Neural progenitor cell (in vitro differentiated cells): ENCODE results near the gene ARNT2. TPM values are rescaled to one million over a fixed set of nuclear protein-coding genes. Genes with fewer than 3 reads are reported as not detected.

Experiments
- DNase-seq: peaks from one replicate; pipeline ENCODE4 v3.0.0-alpha.2; 2016; ENCODE audit warnings: low spot score
- H2AFZ ChIP-seq: fragments of 200-600 bp; sonication (generic); replicated peaks from 2 replicates; pipeline ENCODE4 v1.6.1; 2016; ENCODE audit warnings: antibody characterized with exemption
- H3F3A ChIP-seq: fragments of 200-600 bp; sonication (generic); 2 replicates; pipeline ENCODE4 v1.6.1; 2016; ENCODE audit warnings: antibody characterized with exemption, low read depth
- H3K27ac ChIP-seq: fragments of 200-600 bp; sonication (generic); 2 replicates; pipeline ENCODE4 v1.5.1; 2016; ENCODE audit warnings: mild to moderate bottlenecking
- H3K27me3 ChIP-seq: fragments of 200-600 bp; sonication (generic); 2 replicates; pipeline ENCODE4 v1.6.1; 2016; ENCODE audit warnings: mild to moderate bottlenecking, moderate library complexity
- H3K36me3 ChIP-seq: fragments of 200-600 bp; sonication (generic); 2 replicates; pipeline ENCODE4 v1.5.1; 2016
- H3K4me1 ChIP-seq: fragments of 200-600 bp; sonication (generic); 2 replicates; pipeline ENCODE4 v1.6.1; 2016; ENCODE audit warnings: mixed run types
- H3K4me2 ChIP-seq: fragments of 200-600 bp; sonication (generic); 2 replicates; pipeline ENCODE4 v1.6.1; 2016
- H3K4me3 ChIP-seq: fragments of 200-600 bp; sonication (generic); 2 replicates; pipeline ENCODE4 v1.5.1; 2016
- H3K79me2 ChIP-seq: fragments of 200-600 bp; sonication (generic); 2 replicates; pipeline ENCODE4 v1.6.1; 2016; ENCODE audit warnings: low read depth
- H3K9ac ChIP-seq: fragments of 200-600 bp; sonication (generic); 2 replicates; pipeline ENCODE4 v1.6.1; 2016
- H3K9me3 ChIP-seq: fragments of 200-600 bp; sonication (generic); 2 replicates; pipeline ENCODE4 v1.5.1; 2016; ENCODE audit warnings: low read depth
- H4K20me1 ChIP-seq: fragments of 200-600 bp; sonication (generic); 2 replicates; pipeline ENCODE4 v1.6.1; 2016; ENCODE audit warnings: low read depth
- H3K27ac Mint-ChIP-seq: 3 replicates; pipeline ENCODE4 v1.8.0; 2021; ENCODE audit warnings: mixed read lengths
- H3K27me3 Mint-ChIP-seq: 2 replicates; pipeline ENCODE4 v1.8.0; 2022; ENCODE audit warnings: low read depth, mild to moderate bottlenecking, inconsistent platforms, moderate library complexity, mixed read lengths; ENCODE audit not compliant: insufficient read depth
- H3K36me3 Mint-ChIP-seq: 3 replicates; pipeline ENCODE4 v1.8.0; 2021; ENCODE audit warnings: mixed read lengths
- H3K4me1 Mint-ChIP-seq: 3 replicates; pipeline ENCODE4 v1.8.0; 2021; ENCODE audit warnings: mixed read lengths
- H3K4me3 Mint-ChIP-seq: 3 replicates; pipeline ENCODE4 v1.8.0; 2021; ENCODE audit warnings: mild to moderate bottlenecking, moderate library complexity, mixed read lengths
- H3K9me3 Mint-ChIP-seq: 3 replicates; pipeline ENCODE4 v1.8.0; 2020; ENCODE audit warnings: mixed read lengths
- EZH2 ChIP-seq: fragments of 200-600 bp; sonication (generic); IDR thresholded peaks from 2 replicates; pipeline ENCODE4 v1.6.1; 2017; ENCODE audit warnings: antibody characterized with exemption, mild to moderate bottlenecking, moderate library complexity
- EZH2phosphoT487 ChIP-seq: fragments of 200-600 bp; sonication (generic); IDR thresholded peaks from 2 replicates; pipeline ENCODE4 v1.6.1; 2017; ENCODE audit warnings: antibody characterized with exemption
- total RNA-seq: library from RNA; depleted of rRNA; stranded (reverse); fragments of >200 nt; gene quantifications from 2 replicates; pipeline ENCODE4 v1.2.3, GENCODE V29; 2015; ENCODE audit warnings: low replicate concordance
- TF ChIP-seq, protein P1 (sequence below): fragments of 200-600 bp; sonication (generic); IDR thresholded peaks from 2 replicates; pipeline ENCODE4 v1.5.1; 2017; ENCODE audit warnings: antibody characterized with exemption, mild to moderate bottlenecking

The ARNT2 gene
- total RNA-seq, 1 donor from 2014 or later: 15.7 TPM

DNA sequence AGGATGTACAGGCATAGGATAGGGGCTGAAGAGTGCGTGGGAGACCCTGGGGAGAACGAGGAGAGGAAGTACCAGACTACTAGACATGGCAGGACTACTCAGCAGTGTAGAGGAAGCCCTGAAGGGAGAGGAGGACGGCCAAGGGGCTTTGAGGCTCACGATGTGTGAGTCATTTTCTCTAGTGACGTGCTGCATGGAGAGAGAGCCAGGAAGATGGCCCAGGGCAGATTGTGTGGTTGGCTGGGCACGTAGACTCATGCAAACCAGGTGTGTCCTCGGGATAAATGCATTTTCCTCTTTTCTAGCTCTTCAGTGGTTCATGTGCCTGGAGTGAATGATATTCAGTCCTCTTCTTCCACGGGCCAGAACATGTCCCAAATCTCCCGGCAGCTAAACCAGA lies 175.9 kb downstream of the ARNT2 start:
- no peak overlapping the region for H2AFZ ChIP-seq
- H3K4me3 ChIP-seq: no peak overlapping the region
- peaks cover 32% of the 10 kb centered on the region for H3K36me3 Mint-ChIP-seq
- H3F3A ChIP-seq: peaks cover 11% of the 10 kb centered on the region
- H3K4me2 ChIP-seq: peak overlapping the region; percentile 24
- no peak overlapping the region for H3K9ac ChIP-seq
- no peak overlapping the region for H3K27ac Mint-ChIP-seq
- no peaks in the 10 kb centered on the region for H3K79me2 ChIP-seq
- no peaks in the 10 kb centered on the region for H3K9me3 ChIP-seq
- no peaks in the 10 kb centered on the region for H3K9me3 Mint-ChIP-seq
- peaks cover 11% of the 10 kb centered on the region for H4K20me1 ChIP-seq
- H3K4me1 ChIP-seq: peaks cover 13% of the 10 kb centered on the region
- no peaks in the 10 kb centered on the region for H3K27me3 ChIP-seq
- no peaks in the 10 kb centered on the region for H3K36me3 ChIP-seq
- peaks cover 19% of the 10 kb centered on the region for H3K4me1 Mint-ChIP-seq
- no peak for DNase-seq
- no peak overlapping the region for H3K4me3 Mint-ChIP-seq
- H3K27ac ChIP-seq: peak overlapping the region; percentile 53
- TF ChIP-seq EZH2phosphoT487: no peak
- no peak for TF ChIP-seq EZH2
- TF ChIP-seq, protein P1, sequence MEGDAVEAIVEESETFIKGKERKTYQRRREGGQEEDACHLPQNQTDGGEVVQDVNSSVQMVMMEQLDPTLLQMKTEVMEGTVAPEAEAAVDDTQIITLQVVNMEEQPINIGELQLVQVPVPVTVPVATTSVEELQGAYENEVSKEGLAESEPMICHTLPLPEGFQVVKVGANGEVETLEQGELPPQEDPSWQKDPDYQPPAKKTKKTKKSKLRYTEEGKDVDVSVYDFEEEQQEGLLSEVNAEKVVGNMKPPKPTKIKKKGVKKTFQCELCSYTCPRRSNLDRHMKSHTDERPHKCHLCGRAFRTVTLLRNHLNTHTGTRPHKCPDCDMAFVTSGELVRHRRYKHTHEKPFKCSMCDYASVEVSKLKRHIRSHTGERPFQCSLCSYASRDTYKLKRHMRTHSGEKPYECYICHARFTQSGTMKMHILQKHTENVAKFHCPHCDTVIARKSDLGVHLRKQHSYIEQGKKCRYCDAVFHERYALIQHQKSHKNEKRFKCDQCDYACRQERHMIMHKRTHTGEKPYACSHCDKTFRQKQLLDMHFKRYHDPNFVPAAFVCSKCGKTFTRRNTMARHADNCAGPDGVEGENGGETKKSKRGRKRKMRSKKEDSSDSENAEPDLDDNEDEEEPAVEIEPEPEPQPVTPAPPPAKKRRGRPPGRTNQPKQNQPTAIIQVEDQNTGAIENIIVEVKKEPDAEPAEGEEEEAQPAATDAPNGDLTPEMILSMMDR: no peak
- peaks cover 6% of the 10 kb centered on the region for H3K27me3 Mint-ChIP-seq

DNA sequence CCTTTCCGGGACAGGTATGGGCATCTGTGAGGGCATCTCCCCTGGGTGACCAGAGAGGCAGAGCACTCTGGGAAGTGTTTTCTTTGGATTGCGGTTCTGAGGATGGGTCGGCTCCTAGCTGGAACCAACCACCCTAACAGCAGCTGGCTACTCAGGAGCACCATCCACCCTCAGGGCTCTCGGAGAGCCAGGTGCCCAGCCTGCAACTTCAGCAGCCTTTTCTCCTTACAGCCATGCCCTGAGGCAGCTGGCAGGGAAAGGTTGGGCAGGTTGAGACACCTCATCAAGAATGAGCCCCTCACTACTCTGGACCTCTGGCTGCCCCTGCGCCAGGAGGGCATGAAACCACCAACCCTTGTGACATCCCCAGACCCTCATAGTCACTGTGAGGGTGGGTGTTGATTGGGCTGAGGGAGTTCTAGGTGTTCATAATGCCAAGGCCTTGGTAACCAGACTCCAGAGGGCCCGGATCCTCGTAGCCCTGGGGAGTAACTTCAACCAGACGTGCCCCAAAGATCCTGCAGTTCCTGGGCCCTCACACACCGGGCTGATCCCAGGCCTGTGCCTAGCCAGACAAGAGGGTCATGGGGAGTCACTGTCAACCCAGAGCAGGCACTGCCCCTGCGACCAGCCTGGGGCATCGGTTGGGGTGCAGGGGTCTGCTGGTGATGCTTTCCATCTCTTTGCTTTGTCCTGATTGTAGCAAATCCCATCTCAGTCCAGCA lies 176.5 kb downstream of the ARNT2 start:
- Histone ChIP-seq H3K27me3 (no peaks in the 10 kb centered on the region), H3K27ac (no peak overlapping the region), H3F3A (peaks cover 11% of the 10 kb centered on the region), H3K36me3 (no peaks in the 10 kb centered on the region), H3K9me3 (no peaks in the 10 kb centered on the region), H3K9ac (no peak overlapping the region), H3K4me3 (no peak overlapping the region), H3K4me2 (no peak overlapping the region), H4K20me1 (peaks cover 11% of the 10 kb centered on the region), H3K4me1 (peaks cover 13% of the 10 kb centered on the region), H3K79me2 (no peaks in the 10 kb centered on the region), H2AFZ (no peak overlapping the region)
- TF ChIP-seq, protein P1: no peak
- no peak for TF ChIP-seq EZH2
- no peak for TF ChIP-seq EZH2phosphoT487
- Mint-ChIP-seq H3K27ac (no peak overlapping the region), H3K4me1 (peaks cover 19% of the 10 kb centered on the region), H3K9me3 (no peaks in the 10 kb centered on the region), H3K4me3 (no peak overlapping the region), H3K36me3 (peaks cover 28% of the 10 kb centered on the region), H3K27me3 (peaks cover 6% of the 10 kb centered on the region)
- DNase-seq: no peak

DNA sequence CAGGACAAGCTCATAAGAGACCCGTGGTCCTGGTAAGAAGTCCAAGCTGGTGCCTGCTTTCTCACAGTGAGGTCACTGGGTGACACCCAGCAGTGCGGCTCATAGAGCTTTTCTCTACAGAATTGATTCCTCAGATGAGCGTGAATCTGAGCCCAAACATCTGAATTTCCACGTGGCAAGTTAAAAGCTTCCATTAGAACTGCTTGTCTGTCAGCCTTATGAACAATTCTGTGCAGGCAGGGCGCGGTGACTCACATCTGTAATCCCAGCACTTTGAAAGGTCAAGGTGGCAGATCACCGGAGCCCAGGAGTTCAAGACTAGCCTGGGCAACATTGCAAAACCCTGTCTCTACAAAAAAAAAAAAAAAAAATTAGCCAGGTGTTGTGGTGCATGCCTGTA lies 177.8 kb downstream of the ARNT2 start:
- H3K9me3 ChIP-seq: no peaks in the 10 kb centered on the region
- Mint-ChIP-seq H3K27ac (peak overlapping the region; percentile 53), H3K27me3 (peaks cover 6% of the 10 kb centered on the region), H3K9me3 (no peaks in the 10 kb centered on the region), H3K4me3 (no peak overlapping the region), H3K4me1 (peaks cover 21% of the 10 kb centered on the region), H3K36me3 (peaks cover 25% of the 10 kb centered on the region)
- no peaks in the 10 kb centered on the region for H3K79me2 ChIP-seq
- no peak for TF ChIP-seq EZH2phosphoT487
- TF ChIP-seq, protein P1: no peak
- no peak for TF ChIP-seq EZH2
- peaks cover 13% of the 10 kb centered on the region for H3K4me1 ChIP-seq
- H2AFZ ChIP-seq: no peak overlapping the region
- H3K4me3 ChIP-seq: no peak overlapping the region
- DNase-seq: no peak
- no peaks in the 10 kb centered on the region for H3K36me3 ChIP-seq
- H3F3A ChIP-seq: peaks cover 11% of the 10 kb centered on the region
- H3K4me2 ChIP-seq: no peak overlapping the region
- H3K9ac ChIP-seq: no peak overlapping the region
- H4K20me1 ChIP-seq: peaks cover 11% of the 10 kb centered on the region
- no peaks in the 10 kb centered on the region for H3K27me3 ChIP-seq
- no peak overlapping the region for H3K27ac ChIP-seq
